Fibroblast of the conjunctiva (primary cell): ENCODE data around the gene SLC10A6.

Experiments
- DNase-seq: peaks from one replicate; pipeline ENCODE4 v3.0.0-alpha.2; 2010; ENCODE audit warnings: low read depth

SLC10A6 gene

DNA sequence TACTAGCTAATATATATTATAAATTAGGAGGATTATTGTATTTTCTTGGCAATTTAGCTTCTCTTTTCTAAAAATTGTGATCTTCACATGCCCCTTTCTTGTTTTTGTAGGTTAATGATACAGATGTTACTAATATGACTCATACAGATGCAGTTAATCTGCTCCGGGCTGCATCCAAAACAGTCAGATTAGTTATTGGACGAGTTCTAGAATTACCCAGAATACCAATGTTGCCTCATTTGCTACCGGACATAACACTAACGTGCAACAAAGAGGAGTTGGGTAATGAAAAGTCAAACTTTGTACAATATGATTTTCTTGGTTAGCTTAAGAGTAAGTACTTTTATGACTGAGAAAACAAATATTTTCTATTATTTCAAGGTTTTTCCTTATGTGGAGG is 74.1 kb downstream of the SLC10A6 start:
- DNase-seq = peak; percentile 32
